Gastroesophageal sphincter (tissue), 4 donors: Measurements from ENCODE around the gene CCDC57. TPM values are rescaled to one million over a fixed set of nuclear protein-coding genes. Genes with fewer than 3 reads are reported as not detected.

Source experiments
- ATAC-seq: fragments of 150-250 bp; one replicate; pipeline ENCODE4 v1.9.1; 2016; ENCODE audit warnings: mild to moderate bottlenecking, moderate library complexity
- H3K27ac ChIP-seq, 4 donors: fragments of 200-600 bp; sonication (generic) in 3 of 4; 1 replicate in 3 of 4; 2 replicates in 1 of 4; pipeline ENCODE4 v1.5.1; 2016 to 2019
- H3K27me3 ChIP-seq: fragments of 200-600 bp; sonication (generic); one replicate; pipeline ENCODE4 v1.5.1; 2019
- H3K36me3 ChIP-seq, 2 donors: fragments of 200-600 bp; sonication (generic); one replicate each; pipeline ENCODE4 v1.5.1; 2019; ENCODE audit warnings: control low read depth in 1 of 2
- H3K4me1 ChIP-seq, 3 donors: fragments of 200-600 bp; sonication (generic); 1 replicate in 2 of 3; 2 replicates in 1 of 3; pipeline ENCODE4 v1.5.1; 2016 to 2019; ENCODE audit warnings: control low read depth in 2 of 3
- H3K4me3 ChIP-seq, 2 donors: fragments of 200-600 bp; sonication (generic); one replicate each; pipeline ENCODE4 v1.5.1; 2019; ENCODE audit warnings: mild to moderate bottlenecking in 1 of 2, moderate library complexity in 1 of 2
- H3K9me3 ChIP-seq, 3 donors: fragments of 200-600 bp; sonication (generic); one replicate each; pipeline ENCODE4 v1.5.1; 2017 to 2019; ENCODE audit warnings: control low read depth in 2 of 3
- EP300 ChIP-seq: sonication (generic); formaldehyde crosslinking; IDR thresholded peaks from one replicate; pipeline ENCODE4 v1.6.1; 2017; ENCODE audit warnings: antibody characterized with exemption, mild to moderate bottlenecking
- POLR2A ChIP-seq, 2 donors: fragments of 450-650 bp; IDR thresholded peaks; one replicate each; pipeline ENCODE4 v1.6.1; 2017; ENCODE audit warnings: antibody characterized with exemption in 2 of 2, mild to moderate bottlenecking in 2 of 2, moderate library complexity in 1 of 2
- POLR2AphosphoS5 ChIP-seq: sonication (generic); formaldehyde crosslinking; IDR thresholded peaks from one replicate; pipeline ENCODE4 v1.6.1; 2017; ENCODE audit warnings: antibody characterized with exemption
- WGBS, 2 donors: methylation state at CpG; one replicate each; pipeline ENCODE4 v1.1.5; 2018; ENCODE audit warnings: low coverage in 1 of 2; 5-methylcytosine and 5-hydroxymethylcytosine counted together
- total RNA-seq, 4 donors: library from RNA; depleted of rRNA; stranded (reverse); fragments of >200 nt; gene quantifications; one replicate each; pipeline ENCODE4 v1.1.0, GENCODE V29; 2016
- TF ChIP-seq, protein P1 (sequence below), 4 experiments: fragments of 200-600 bp in 2 of 4; fragments of 450-650 bp in 2 of 4; sonication (generic) in 1 of 4; IDR thresholded peaks; one replicate each; pipeline ENCODE4 v1.5.1; 2017 to 2019; ENCODE audit warnings: antibody characterized with exemption in 4 of 4, mild to moderate bottlenecking in 2 of 4, moderate library complexity in 2 of 4

CCDC57 gene
- total RNA-seq, 4 donors from 2014 or later = 6.5 to 28.2 (median 16.2) TPM

DNA sequence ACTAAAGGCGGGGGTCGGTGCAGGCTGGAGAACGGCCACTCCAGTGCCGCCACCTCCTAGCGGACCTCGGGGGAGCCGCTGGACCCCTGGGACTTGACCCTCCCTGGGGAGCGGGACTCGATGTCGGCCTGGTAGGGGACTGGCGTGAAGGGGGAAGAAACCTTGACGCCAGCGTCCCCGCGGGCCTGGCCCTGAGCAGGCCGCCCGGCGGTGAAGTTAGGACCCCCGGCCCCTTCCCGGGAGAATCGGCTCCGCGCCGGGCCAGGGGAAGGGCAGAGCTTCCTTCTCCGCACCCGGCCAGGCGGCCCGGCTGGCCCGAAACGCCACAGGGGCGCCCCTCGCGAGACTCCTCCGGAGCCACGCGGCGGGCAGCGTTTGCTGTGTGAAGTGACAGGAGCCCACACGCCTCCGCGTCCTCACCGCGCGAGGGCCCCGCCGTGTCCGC lies 147.4 kb downstream of the CCDC57 start:
- Histone ChIP-seq H3K9me3 (no peaks in the 10 kb centered on the region), H3K36me3 (peaks cover 0 to 41% of the 10 kb centered on the region in 2 donors), H3K4me1 (peaks cover 0 to 29% (median 19%) of the 10 kb centered on the region in 3 donors), H3K27me3 (no peaks in the 10 kb centered on the region), H3K4me3 (peak overlapping the region; percentile 72 to 85), H3K27ac (peak overlapping the region; percentile 62 to 95 (median 90))
- TF ChIP-seq, protein P1, sequence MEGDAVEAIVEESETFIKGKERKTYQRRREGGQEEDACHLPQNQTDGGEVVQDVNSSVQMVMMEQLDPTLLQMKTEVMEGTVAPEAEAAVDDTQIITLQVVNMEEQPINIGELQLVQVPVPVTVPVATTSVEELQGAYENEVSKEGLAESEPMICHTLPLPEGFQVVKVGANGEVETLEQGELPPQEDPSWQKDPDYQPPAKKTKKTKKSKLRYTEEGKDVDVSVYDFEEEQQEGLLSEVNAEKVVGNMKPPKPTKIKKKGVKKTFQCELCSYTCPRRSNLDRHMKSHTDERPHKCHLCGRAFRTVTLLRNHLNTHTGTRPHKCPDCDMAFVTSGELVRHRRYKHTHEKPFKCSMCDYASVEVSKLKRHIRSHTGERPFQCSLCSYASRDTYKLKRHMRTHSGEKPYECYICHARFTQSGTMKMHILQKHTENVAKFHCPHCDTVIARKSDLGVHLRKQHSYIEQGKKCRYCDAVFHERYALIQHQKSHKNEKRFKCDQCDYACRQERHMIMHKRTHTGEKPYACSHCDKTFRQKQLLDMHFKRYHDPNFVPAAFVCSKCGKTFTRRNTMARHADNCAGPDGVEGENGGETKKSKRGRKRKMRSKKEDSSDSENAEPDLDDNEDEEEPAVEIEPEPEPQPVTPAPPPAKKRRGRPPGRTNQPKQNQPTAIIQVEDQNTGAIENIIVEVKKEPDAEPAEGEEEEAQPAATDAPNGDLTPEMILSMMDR (IDR thresholded peaks at IDR 0.05) = no peak
- TF ChIP-seq POLR2A (IDR thresholded peaks at IDR 0.05) (no peak), POLR2AphosphoS5 (no peak), EP300 (no peak)
- WGBS, 2 donors = no CpG with 5 or more reads among the region's 47 CpGs
- ATAC-seq = peak; percentile 47

DNA sequence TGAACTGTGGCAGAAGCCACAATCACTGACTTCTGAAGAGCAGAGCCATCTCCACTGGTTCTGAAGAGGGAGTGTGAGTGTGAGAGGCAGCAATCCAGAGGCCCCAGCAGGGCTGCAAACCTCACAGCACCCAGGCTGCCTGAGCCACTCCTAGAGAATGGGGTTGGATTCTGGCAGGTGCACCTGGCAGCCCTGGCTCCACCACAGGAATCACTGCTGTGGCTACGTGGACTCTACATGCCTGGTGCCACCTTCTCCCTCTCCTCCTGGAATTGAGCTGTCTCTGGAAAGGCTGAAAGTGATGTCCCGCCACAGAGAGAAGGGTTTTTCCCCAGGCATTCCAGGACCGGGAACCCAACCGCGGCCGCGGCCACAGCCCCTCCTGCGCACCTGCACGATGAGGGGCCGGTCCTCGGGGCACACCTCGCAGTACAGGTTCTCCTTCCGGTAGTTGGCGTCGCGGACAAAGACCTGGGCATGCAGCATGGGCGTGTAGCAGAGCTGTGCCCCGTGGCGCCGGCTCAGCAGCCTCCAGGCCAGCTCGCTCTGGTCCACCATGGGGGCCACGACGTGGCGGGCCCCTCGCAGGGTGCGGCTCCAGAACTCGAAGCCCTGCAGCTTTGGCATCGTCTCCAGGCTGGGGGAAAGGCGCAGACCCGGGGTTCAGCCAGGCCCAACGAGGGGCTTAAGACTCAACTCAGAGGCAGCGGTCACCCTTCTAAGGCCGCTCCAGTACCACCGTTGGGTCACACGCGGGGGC lies 148.0 kb downstream of the CCDC57 start:
- Histone ChIP-seq H3K9me3 (no peaks in the 10 kb centered on the region), H3K36me3 (peaks cover 0 to 47% of the 10 kb centered on the region in 2 donors), H3K27me3 (no peaks in the 10 kb centered on the region), H3K27ac (peak overlapping the region; percentile 62 to 95 (median 90)), H3K4me3 (peak overlapping the region; percentile 72 to 85), H3K4me1 (peaks cover 0 to 29% (median 19%) of the 10 kb centered on the region in 3 donors)
- no peak for ATAC-seq
- WGBS, 2 donors = no CpG with 5 or more reads among the region's 36 CpGs
- TF ChIP-seq, protein P1 (IDR thresholded peaks at IDR 0.05) = no peak
- TF ChIP-seq POLR2AphosphoS5 = no peak
- TF ChIP-seq POLR2A (IDR thresholded peaks at IDR 0.05) = no peak
- TF ChIP-seq EP300 = no peak

DNA sequence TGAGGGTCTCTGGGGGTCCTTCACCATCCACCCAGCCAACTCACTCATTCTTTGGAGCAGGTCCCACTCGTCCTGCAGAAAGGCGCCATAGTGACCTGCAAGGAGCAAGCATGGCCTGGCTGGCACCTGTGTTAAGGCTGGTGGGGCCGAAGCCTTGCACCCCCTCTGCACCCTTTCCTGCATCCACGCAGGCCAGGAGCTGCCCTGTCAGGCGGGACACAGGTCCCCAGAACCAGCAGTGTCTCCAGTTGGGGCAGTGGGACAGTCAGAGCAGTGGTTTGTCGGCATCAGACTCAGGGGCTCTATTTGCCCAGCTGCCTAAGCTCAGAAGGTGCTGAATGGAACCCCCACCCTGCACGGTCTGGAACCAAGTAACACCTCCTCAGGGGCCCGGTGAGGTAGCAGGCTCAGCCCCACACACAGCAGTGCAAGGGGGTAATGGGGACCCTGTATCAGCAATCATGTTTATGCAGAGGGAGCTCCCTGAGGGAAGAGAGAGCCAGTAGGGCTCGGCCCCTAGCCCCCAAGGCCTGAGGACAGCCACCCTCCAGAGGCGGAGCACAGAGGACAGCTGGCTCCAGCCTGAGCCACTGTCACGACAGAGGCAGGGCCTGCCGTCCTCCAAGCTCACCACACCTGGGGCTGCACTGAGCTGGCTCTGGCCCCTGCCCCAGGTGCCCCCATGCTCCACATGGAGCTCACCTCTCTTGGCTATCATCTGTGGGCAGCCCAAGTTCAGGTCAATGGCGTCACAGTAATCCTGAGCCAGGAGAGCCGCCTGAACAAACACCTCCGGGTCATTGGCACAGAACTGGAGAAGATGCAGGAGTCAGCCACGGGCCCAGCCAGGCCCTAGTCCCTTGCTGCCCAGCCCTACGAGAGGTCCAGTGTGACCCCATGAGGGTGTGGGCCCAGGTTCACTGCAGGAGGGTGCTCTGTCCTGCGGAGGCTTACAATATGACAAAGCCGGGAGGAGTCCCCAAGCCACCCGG lies 148.9 kb downstream of the CCDC57 start:
- 66% methylated on average over 9 of the region's 20 CpGs; no CpG with 5 or more reads in 1 of the 2 donors for WGBS, 2 donors
- Histone ChIP-seq H3K27me3 (no peaks in the 10 kb centered on the region), H3K4me3 (peak overlapping the region in 1 of 2 donors; percentile 72), H3K4me1 (peaks cover 0 to 29% (median 19%) of the 10 kb centered on the region in 3 donors), H3K36me3 (peaks cover 0 to 56% of the 10 kb centered on the region in 2 donors), H3K27ac (no peak overlapping the region), H3K9me3 (no peaks in the 10 kb centered on the region)
- TF ChIP-seq POLR2A (IDR thresholded peaks at IDR 0.05) (no peak), POLR2AphosphoS5 (no peak), EP300 (no peak)
- TF ChIP-seq, protein P1 (IDR thresholded peaks at IDR 0.05) = no peak
- ATAC-seq = no peak

DNA sequence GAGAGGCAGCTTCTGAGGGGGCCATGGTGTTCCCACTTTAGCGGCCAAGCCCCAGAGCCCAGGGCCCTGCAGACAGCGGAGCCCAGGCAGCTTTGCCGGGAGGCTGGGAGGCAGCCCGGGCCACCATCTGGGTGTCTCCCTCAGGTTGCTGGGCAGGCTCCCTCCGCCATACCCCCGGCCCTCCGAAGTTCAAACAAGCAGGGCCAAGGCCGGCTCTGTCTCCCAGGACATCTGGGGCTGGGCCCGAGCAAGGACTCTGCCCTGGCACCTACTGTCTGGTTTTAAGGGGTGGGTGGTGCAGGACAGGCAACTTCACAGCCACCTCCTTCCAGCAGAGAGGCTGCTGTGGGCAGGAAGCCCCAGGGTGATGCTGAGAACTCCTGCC lies 149.7 kb downstream of the CCDC57 start:
- WGBS, 2 donors = no CpG with 5 or more reads among the region's 9 CpGs
- Histone ChIP-seq H3K9me3 (no peaks in the 10 kb centered on the region), H3K36me3 (peaks cover 0 to 64% of the 10 kb centered on the region in 2 donors), H3K4me3 (no peak overlapping the region), H3K27me3 (no peaks in the 10 kb centered on the region), H3K27ac (no peak overlapping the region), H3K4me1 (peaks cover 0 to 29% (median 19%) of the 10 kb centered on the region in 3 donors)
- TF ChIP-seq POLR2A (IDR thresholded peaks at IDR 0.05) (no peak), POLR2AphosphoS5 (no peak)
- TF ChIP-seq, protein P1 (IDR thresholded peaks at IDR 0.05) = no peak
- no peak for ATAC-seq
